Measurements from ENCODE around the gene GNG2.

Gene GNG2

GRCh38 chr14:51856792-51857296 is 3.6 kb upstream of the GNG2 start:
- Histone ChIP-seq H3K27ac (no peak overlapping the region), H3K9me3 (ENCODE audit: severe bottlenecking) (no peaks in the 10 kb centered on the region)

GRCh38 chr14:51859131-51859530 is 1.3 kb upstream of the GNG2 start:
- Histone ChIP-seq H3K36me3 (no peaks in the 10 kb centered on the region), H3K4me3 (ENCODE audit: low read depth, low read length) (no peak overlapping the region), H3K9me3 (ENCODE audit: severe bottlenecking) (no peaks in the 10 kb centered on the region), H3K27me3 (ENCODE audit: insufficient read depth, low read depth, severe bottlenecking) (no peaks in the 10 kb centered on the region), H3K27ac (no peak overlapping the region)
- TF ChIP-seq, protein P1, sequence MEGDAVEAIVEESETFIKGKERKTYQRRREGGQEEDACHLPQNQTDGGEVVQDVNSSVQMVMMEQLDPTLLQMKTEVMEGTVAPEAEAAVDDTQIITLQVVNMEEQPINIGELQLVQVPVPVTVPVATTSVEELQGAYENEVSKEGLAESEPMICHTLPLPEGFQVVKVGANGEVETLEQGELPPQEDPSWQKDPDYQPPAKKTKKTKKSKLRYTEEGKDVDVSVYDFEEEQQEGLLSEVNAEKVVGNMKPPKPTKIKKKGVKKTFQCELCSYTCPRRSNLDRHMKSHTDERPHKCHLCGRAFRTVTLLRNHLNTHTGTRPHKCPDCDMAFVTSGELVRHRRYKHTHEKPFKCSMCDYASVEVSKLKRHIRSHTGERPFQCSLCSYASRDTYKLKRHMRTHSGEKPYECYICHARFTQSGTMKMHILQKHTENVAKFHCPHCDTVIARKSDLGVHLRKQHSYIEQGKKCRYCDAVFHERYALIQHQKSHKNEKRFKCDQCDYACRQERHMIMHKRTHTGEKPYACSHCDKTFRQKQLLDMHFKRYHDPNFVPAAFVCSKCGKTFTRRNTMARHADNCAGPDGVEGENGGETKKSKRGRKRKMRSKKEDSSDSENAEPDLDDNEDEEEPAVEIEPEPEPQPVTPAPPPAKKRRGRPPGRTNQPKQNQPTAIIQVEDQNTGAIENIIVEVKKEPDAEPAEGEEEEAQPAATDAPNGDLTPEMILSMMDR (IDR thresholded peaks at IDR 0.05; ENCODE audit: low read depth, low read length), result no peak
- no peak for DNase-seq

More at GRCh38 chr14:51856792-51857296, 3.6 kb upstream of the GNG2 start:
- no peak for DNase-seq
- TF ChIP-seq, protein P1 (IDR thresholded peaks at IDR 0.05; ENCODE audit: low read depth, low read length), result no peak
- H3K27me3 ChIP-seq (ENCODE audit: insufficient read depth, low read depth, severe bottlenecking), result no peaks in the 10 kb centered on the region
- H3K4me3 ChIP-seq (ENCODE audit: low read depth, low read length), result no peak overlapping the region
- H3K36me3 ChIP-seq, result no peaks in the 10 kb centered on the region

GRCh38 chr14:51860825-51861499 is 550 bp downstream of the GNG2 start:
- Histone ChIP-seq H3K9me3 (ENCODE audit: severe bottlenecking) (no peaks in the 10 kb centered on the region), H3K4me3 (ENCODE audit: low read depth, low read length) (peak overlapping the region; percentile 45), H3K36me3 (no peaks in the 10 kb centered on the region), H3K27me3 (ENCODE audit: insufficient read depth, low read depth, severe bottlenecking) (no peaks in the 10 kb centered on the region), H3K27ac (no peak overlapping the region)
- TF ChIP-seq, protein P1 (IDR thresholded peaks at IDR 0.05; ENCODE audit: low read depth, low read length), result no peak
- DNase-seq, result no peak

- Histone ChIP-seq H3K4me3 (ENCODE audit: low read depth, low read length) (no peak overlapping the region), H3K27ac (no peak overlapping the region), H3K9me3 (ENCODE audit: severe bottlenecking) (no peaks in the 10 kb centered on the region), H3K36me3 (no peaks in the 10 kb centered on the region), H3K27me3 (ENCODE audit: insufficient read depth, low read depth, severe bottlenecking) (no peaks in the 10 kb centered on the region)
- TF ChIP-seq, protein P1 (IDR thresholded peaks at IDR 0.05; ENCODE audit: low read depth, low read length), result no peak
- DNase-seq, result no peak
Observed at GRCh38 chr14:51862176-51862796, 1.9 kb downstream of the GNG2 start.

DNA sequence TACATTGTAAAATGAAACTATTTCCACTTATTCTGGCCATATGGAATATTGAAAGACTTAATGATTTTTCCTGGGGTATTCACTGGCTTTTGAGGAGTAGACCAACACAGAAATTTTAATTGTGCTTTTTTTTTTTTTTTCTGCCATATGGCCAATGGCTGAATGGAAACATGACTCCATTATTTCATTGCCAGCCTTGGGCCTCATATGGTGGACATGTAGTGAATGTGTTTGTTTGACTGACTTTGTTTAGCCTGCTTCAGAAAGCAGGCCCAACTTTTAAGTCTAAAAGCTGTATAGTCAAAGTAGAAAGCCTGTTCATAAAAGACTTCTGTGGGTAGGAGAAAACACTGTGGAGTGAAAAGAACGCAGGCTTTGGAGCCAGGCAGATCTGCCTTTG is 2.4 kb downstream of the GNG2 start:
- TF ChIP-seq, protein P1 (IDR thresholded peaks at IDR 0.05; ENCODE audit: low read depth, low read length), result no peak
- no peaks in the 10 kb centered on the region for H3K27me3 ChIP-seq (ENCODE audit: insufficient read depth, low read depth, severe bottlenecking)
- H3K9me3 ChIP-seq (ENCODE audit: severe bottlenecking), result no peaks in the 10 kb centered on the region
- no peak overlapping the region for H3K4me3 ChIP-seq (ENCODE audit: low read depth, low read length)
- DNase-seq, result no peak
- no peak overlapping the region for H3K27ac ChIP-seq
- no peaks in the 10 kb centered on the region for H3K36me3 ChIP-seq

Measured in WERI-Rb-1 (cell line).